GM19467 (cell line): ENCODE results near the gene TNFAIP8L3.

Experiments
- ATAC-seq: cut with Tn5 transposase; IDR thresholded peaks from one replicate; pipeline ENCODE4 v1.9.1; 2021; ENCODE audit warnings: mild to moderate bottlenecking, moderate library complexity; ENCODE audit not compliant: unreplicated experiment

The TNFAIP8L3 gene

DNA sequence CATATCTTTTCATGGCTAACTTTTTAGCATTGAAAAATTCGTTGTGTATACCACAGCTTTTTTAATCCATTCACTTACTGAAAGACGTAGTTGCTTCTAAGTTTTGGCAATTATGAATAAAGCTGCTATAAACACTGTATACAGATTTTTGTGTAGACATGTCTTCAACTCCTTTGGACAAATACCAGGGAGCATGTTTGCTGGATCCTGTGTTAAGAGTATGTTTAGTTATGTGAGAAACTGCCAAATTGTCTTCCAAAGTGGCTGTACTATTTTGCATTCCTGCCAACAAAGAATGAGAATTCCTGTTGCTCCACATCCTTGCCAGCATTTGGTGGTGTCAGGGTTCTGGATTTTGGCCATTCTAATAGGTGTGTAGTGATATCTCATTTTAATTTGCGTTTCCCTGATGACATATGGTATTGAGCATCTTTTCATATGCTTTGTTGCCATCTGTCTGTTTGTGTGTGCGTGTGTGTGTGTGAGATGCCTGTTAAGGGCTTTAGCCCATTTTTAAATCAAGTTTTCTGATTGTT lies 87.5 kb downstream of the TNFAIP8L3 start:
- no peak for ATAC-seq
